AG10803 (cell line): Measurements from ENCODE around the gene UBR4.

Experiments used
- DNase-seq: peaks from one replicate; pipeline ENCODE4 v3.0.0; 2010; ENCODE audit warnings: low read depth
- H3K4me3 ChIP-seq: 2 replicates; pipeline ENCODE4 v1.5.1; 2011; ENCODE audit warnings: mild to moderate bottlenecking, low read length, control low read depth
- CTCF ChIP-seq: conservative IDR thresholded peaks from 2 replicates; pipeline ENCODE4 v1.5.1; 2011; ENCODE audit warnings: mild to moderate bottlenecking, low read length, control low read depth, inconsistent platforms

The UBR4 gene

DNA sequence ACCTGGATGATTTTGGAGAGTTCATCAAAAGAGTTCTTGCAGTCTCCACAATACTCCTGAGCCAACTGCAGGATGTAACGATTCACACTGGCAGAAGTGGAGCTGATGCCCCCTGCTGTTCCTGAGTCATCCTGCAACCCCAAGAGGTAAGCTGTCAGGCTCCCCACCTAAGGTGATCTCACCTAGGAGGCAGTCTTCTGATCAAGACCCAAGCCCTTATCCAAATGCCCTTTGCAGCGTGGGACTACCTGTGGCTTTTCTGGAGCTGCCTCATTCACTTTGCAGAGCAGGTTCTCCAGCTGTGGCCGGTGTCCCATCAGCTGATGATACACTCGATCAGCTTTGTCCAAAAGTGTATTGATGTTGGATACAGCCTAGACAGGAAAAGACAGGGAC lies 96.4 kb downstream of the UBR4 start:
- DNase-seq, result peak; percentile 24
- no peak overlapping the region for H3K4me3 ChIP-seq
- peak; percentile 54 for TF ChIP-seq CTCF

DNA sequence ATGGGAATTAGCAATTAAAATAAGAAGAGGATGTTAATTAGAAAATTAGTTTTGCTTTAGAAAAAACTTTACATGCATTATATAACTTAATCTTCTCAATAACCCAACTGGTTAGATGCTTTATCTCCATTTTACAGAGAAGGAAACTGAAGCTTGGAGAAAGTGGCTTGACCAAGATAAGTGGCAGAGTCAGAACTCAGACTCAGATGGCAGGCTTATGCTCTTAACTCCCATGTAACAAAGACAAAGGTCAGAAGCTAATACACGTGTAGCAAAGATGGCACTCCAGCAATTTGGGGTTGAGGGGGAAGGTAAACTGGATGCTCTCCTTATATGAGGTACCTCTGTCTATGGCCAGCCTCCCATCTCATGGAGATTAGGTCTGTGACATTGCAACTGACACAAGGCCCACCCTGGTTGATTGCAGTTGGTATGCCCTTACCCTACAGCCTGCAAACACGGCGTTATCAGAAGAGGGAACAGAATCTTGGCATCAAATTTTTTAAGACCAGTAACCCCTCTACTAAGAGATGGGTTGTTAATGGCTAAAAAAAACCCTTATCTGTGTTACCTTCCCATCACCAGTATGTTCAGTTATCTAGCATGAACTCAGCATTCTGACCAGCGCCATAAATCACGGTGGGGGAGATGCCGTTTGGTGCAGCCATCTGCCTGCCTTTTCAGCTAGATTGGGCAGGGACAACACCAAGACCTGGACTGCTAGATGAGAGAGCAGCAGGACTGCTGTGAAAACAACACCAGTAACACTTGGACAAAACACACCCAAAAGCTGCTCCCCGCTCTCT lies 97.0 kb downstream of the UBR4 start:
- H3K4me3 ChIP-seq, result no peak overlapping the region
- TF ChIP-seq CTCF, result no peak
- DNase-seq, result no peak

- no peak overlapping the region for H3K4me3 ChIP-seq
- TF ChIP-seq CTCF, result no peak
- DNase-seq, result no peak
Observed at GRCh38 chr1:19110257-19110927, 99.7 kb downstream of the UBR4 start.

DNA sequence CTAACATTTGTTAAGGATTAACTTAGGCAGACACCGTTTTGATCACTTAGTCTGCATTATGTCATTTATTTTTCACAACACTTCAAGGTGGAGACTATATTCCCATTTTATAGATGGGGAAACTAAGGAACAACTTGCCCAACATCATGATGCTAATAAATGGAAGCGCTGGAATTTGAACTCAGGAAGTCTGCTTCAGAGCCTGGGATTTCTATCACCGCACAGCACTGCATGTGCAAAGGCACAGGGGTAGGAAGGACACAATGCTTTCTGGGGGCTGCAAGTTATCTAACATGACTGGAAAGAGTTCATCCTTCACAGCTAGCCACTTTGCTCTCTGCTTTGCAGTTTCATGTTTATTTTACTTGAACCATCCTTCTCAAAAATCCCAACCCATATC lies 100.5 kb downstream of the UBR4 start:
- no peak overlapping the region for H3K4me3 ChIP-seq
- TF ChIP-seq CTCF, result no peak
- DNase-seq, result no peak

- no peak for DNase-seq
- TF ChIP-seq CTCF, result no peak
- no peak overlapping the region for H3K4me3 ChIP-seq
Observed at GRCh38 chr1:19101244-19101643, 108.8 kb downstream of the UBR4 start.

DNA sequence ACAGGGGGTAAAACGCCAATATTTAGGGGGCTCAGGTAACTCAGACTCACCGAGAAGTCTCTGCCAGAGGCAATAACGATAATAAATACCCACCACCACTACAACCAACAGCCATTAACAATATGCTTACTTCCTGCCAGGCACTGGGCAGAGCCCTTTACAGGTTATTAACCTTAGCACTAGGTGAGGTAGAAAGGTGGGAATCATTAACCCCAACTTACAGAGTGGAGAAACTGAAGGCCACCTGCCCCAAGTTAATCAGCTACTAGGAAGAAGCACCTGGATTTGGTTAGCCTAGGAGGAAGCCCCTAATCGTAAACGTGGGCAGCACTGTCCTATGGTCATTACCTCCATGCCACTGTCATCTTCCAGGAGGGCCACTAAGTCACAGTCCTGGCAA lies 110.0 kb downstream of the UBR4 start:
- no peak overlapping the region for H3K4me3 ChIP-seq
- DNase-seq, result no peak
- no peak for TF ChIP-seq CTCF

- no peak for TF ChIP-seq CTCF
- H3K4me3 ChIP-seq, result no peak overlapping the region
- DNase-seq, result no peak
Observed at GRCh38 chr1:19096990-19097389, 113.1 kb downstream of the UBR4 start.
